GM18502 (cell line): ENCODE measurements around the gene GBE1.
A peak's percentile ranks its signal among the peaks of the same experiment; 100 is the strongest.
"Not testable (repeated sequence)": the region's sequence is repeated elsewhere in the genome, so short reads cannot be mapped to it uniquely, and the experiment has no call there.

Experiments used
- ATAC-seq: cut with Tn5 transposase; IDR thresholded peaks from one replicate; pipeline ENCODE4 v1.9.1; 2021; ENCODE audit warnings: mild to moderate bottlenecking; ENCODE audit not compliant: unreplicated experiment, poor library complexity

Gene GBE1

GRCh38 chr3:81758275-81758674, 3.2 kb downstream of the GBE1 start:
- ATAC-seq = no peak

- no peak for ATAC-seq
Measured at GRCh38 chr3:81753416-81754027, 7.9 kb downstream of the GBE1 start.

- peak; percentile 34 for ATAC-seq
Measured at GRCh38 chr3:81752604-81753003, 8.8 kb downstream of the GBE1 start.

GRCh38 chr3:81749265-81749664, 12.2 kb downstream of the GBE1 start:
- ATAC-seq = no peak

GRCh38 chr3:81747280-81747679, 14.2 kb downstream of the GBE1 start:
- not testable (repeated sequence) for ATAC-seq

- no peak for ATAC-seq
Measured at GRCh38 chr3:81744366-81744765, 17.1 kb downstream of the GBE1 start.

GRCh38 chr3:81743096-81744025, 18.1 kb downstream of the GBE1 start:
- ATAC-seq = no peak

- no peak for ATAC-seq
Measured at GRCh38 chr3:81742581-81742980, 18.9 kb downstream of the GBE1 start.

GRCh38 chr3:81741216-81741615, 20.2 kb downstream of the GBE1 start:
- ATAC-seq = no peak

- ATAC-seq = no peak
Measured at GRCh38 chr3:81740731-81741130, 20.7 kb downstream of the GBE1 start.

- no peak for ATAC-seq
Measured at GRCh38 chr3:81735334-81735733, 26.1 kb downstream of the GBE1 start.

GRCh38 chr3:81734742-81735141, 26.7 kb downstream of the GBE1 start:
- ATAC-seq = no peak

GRCh38 chr3:81732642-81733041, 28.8 kb downstream of the GBE1 start:
- ATAC-seq = no peak

- ATAC-seq = no peak
Measured at GRCh38 chr3:81728766-81729544, 32.5 kb downstream of the GBE1 start.

- no peak for ATAC-seq
Measured at GRCh38 chr3:81726735-81727134, 34.7 kb downstream of the GBE1 start.

- ATAC-seq = no peak
Measured at GRCh38 chr3:81726132-81726531, 35.3 kb downstream of the GBE1 start.

GRCh38 chr3:81723732-81724313, 37.6 kb downstream of the GBE1 start:
- ATAC-seq = peak; percentile 63

- no peak for ATAC-seq
Measured at GRCh38 chr3:81718311-81718710, 43.1 kb downstream of the GBE1 start.

GRCh38 chr3:81716870-81717509, 44.5 kb downstream of the GBE1 start:
- ATAC-seq = no peak

GRCh38 chr3:81713031-81713430, 48.4 kb downstream of the GBE1 start:
- ATAC-seq = no peak
